WTC11 (cell line): ENCODE data around the gene BORCS6. TPM values are rescaled to one million over a fixed set of nuclear protein-coding genes. Genes with fewer than 3 reads are reported as not detected.

Experiments
- CBFB ChIP-seq: sonication (generic); formaldehyde crosslinking; IDR thresholded peaks from 2 replicates; pipeline ENCODE4 v1.8.1; 2022; ENCODE audit warnings: mild to moderate bottlenecking, low read depth, missing genetic modification reagents
- CREM ChIP-seq: sonication (generic); formaldehyde crosslinking; IDR thresholded peaks from 2 replicates; pipeline ENCODE4 v1.8.1; 2022; ENCODE audit warnings: mild to moderate bottlenecking, missing genetic modification reagents, moderate library complexity
- FOXJ3 ChIP-seq: sonication (generic); formaldehyde crosslinking; IDR thresholded peaks from 2 replicates; pipeline ENCODE4 v1.9.0; 2021; ENCODE audit warnings: missing genetic modification reagents, mild to moderate bottlenecking, borderline replicate concordance
- MYBL2 ChIP-seq: sonication (generic); formaldehyde crosslinking; IDR thresholded peaks from 2 replicates; pipeline ENCODE4 v1.8.1; 2023; ENCODE audit warnings: mild to moderate bottlenecking, moderate library complexity, missing genetic modification reagents
- NR1H2 ChIP-seq: sonication (generic); formaldehyde crosslinking; IDR thresholded peaks from 2 replicates; pipeline ENCODE4 v1.9.0; 2021; ENCODE audit warnings: mild to moderate bottlenecking, moderate library complexity, missing genetic modification reagents
- NR2C2 ChIP-seq: sonication (generic); formaldehyde crosslinking; IDR thresholded peaks from 2 replicates; pipeline ENCODE4 v1.8.0; 2022; ENCODE audit warnings: mild to moderate bottlenecking, missing genetic modification reagents
- NR3C1 ChIP-seq: sonication (generic); formaldehyde crosslinking; conservative IDR thresholded peaks from 2 replicates; pipeline ENCODE4 v1.8.1; 2023; ENCODE audit warnings: low read depth, mild to moderate bottlenecking, missing genetic modification reagents
- PRRX2 ChIP-seq: fragments of 250-450 bp; sonication (Bioruptor Pico); IDR thresholded peaks from 2 replicates; pipeline ENCODE4 v1.8.0; 2021; ENCODE audit warnings: mild to moderate bottlenecking
- SMAD3 ChIP-seq: sonication (generic); formaldehyde crosslinking; IDR thresholded peaks from 2 replicates; pipeline ENCODE4 v1.8.0; 2022; ENCODE audit warnings: missing genetic modification reagents, mild to moderate bottlenecking, borderline replicate concordance
- TCF7 ChIP-seq: sonication (generic); formaldehyde crosslinking; IDR thresholded peaks from 2 replicates; pipeline ENCODE4 v1.8.0; 2022; ENCODE audit warnings: mild to moderate bottlenecking, low read depth, missing genetic modification reagents, moderate library complexity
- TP53 ChIP-seq: sonication (generic); formaldehyde crosslinking; IDR thresholded peaks from 2 replicates; pipeline ENCODE4 v1.8.1; 2023; ENCODE audit warnings: mild to moderate bottlenecking, missing genetic modification reagents
- ZNF219 ChIP-seq: sonication (generic); formaldehyde crosslinking; IDR thresholded peaks from 2 replicates; pipeline ENCODE4 v1.8.0; 2023; ENCODE audit warnings: missing genetic modification reagents, mild to moderate bottlenecking, borderline replicate concordance
- ZNF232 ChIP-seq: sonication (generic); formaldehyde crosslinking; IDR thresholded peaks from 2 replicates; pipeline ENCODE4 v1.8.0; 2022; ENCODE audit warnings: mild to moderate bottlenecking, missing genetic modification reagents
- total RNA-seq: library from RNA; stranded (reverse); gene quantifications from 3 replicates; pipeline ENCODE4 v1.2.3, GENCODE V29; 2021
- TF ChIP-seq, protein P1 (sequence below): sonication (generic); formaldehyde crosslinking; IDR thresholded peaks from 2 replicates; pipeline ENCODE4 v1.8.0; 2022; ENCODE audit warnings: mild to moderate bottlenecking, missing genetic modification reagents
- TF ChIP-seq, protein P2 (sequence below): fragments of 250-450 bp; sonication (Bioruptor Pico); IDR thresholded peaks from 2 replicates; pipeline ENCODE4 v1.9.0; 2021; ENCODE audit warnings: mild to moderate bottlenecking
- TF ChIP-seq, protein P3 (sequence below): sonication (generic); formaldehyde crosslinking; IDR thresholded peaks from 2 replicates; pipeline ENCODE4 v1.8.1; 2022; ENCODE audit warnings: low read depth, mild to moderate bottlenecking, moderate library complexity, missing genetic modification reagents, borderline replicate concordance
- TF ChIP-seq, protein P4 (sequence below): fragments of 250-450 bp; sonication (Bioruptor Pico); IDR thresholded peaks from 2 replicates; pipeline ENCODE4 v1.9.0; 2021; ENCODE audit warnings: mild to moderate bottlenecking, borderline replicate concordance
- TF ChIP-seq, protein P5 (sequence below): sonication (generic); formaldehyde crosslinking; IDR thresholded peaks from 2 replicates; pipeline ENCODE4 v1.8.0; 2022; ENCODE audit warnings: mild to moderate bottlenecking, missing genetic modification reagents
- TF ChIP-seq, protein P6 (sequence below): sonication (generic); formaldehyde crosslinking; IDR thresholded peaks from 2 replicates; pipeline ENCODE4 v1.8.0; 2023; ENCODE audit warnings: missing genetic modification reagents, mild to moderate bottlenecking, borderline replicate concordance
- TF ChIP-seq, protein P7 (sequence below): sonication (generic); formaldehyde crosslinking; IDR thresholded peaks from 2 replicates; pipeline ENCODE4 v1.8.0; 2022; ENCODE audit warnings: missing genetic modification reagents

The BORCS6 gene
- total RNA-seq, 1 experiment from 2014 or later, result 5.6 TPM

DNA sequence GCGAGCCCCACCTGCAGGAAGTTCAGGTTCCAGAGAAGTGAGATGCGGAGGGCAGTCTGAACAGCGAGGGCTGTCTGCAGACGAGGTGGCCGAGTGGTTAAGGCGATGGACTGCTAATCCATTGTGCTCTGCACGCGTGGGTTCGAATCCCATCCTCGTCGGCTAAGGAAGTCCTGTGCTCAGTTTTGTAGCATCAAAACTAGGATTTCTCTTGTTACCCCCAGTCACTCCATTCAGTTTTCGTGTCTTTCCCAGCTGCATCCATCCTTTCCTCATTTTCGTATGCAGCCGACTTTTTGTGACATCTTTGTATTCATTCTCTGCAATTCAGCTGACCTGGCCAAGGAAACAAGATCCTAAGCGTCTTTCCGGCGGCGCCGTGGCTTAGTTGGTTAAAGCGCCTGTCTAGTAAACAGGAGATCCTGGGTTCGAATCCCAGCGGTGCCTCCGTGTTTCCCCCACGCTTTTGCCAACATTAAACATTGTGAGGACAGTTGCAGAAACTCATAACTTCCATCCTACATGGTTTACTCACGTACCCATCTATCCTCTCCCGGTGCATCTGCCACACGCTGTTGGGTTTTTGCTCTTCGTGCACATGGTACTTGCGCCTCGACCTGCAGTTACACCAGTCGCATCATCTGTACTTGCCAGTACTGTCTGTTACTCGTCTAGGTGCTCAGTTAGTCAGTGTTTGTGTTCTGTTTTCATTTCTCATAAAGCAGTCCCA is 3.0 kb downstream of the BORCS6 start (continued):
- no peak for TF ChIP-seq MYBL2
- TF ChIP-seq, protein P1, sequence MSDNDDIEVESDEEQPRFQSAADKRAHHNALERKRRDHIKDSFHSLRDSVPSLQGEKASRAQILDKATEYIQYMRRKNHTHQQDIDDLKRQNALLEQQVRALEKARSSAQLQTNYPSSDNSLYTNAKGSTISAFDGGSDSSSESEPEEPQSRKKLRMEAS, result peak; percentile 9; the same call in 1 of the 2 replicates
- TF ChIP-seq SMAD3 (CRISPR knock-in tag), result peak; percentile 72; the same call in 1 of the 2 replicates
- no peak for TF ChIP-seq CBFB
- TF ChIP-seq, protein P2, sequence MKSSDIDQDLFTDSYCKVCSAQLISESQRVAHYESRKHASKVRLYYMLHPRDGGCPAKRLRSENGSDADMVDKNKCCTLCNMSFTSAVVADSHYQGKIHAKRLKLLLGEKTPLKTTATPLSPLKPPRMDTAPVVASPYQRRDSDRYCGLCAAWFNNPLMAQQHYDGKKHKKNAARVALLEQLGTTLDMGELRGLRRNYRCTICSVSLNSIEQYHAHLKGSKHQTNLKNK (CRISPR knock-in tag), result no peak
- TF ChIP-seq TCF7, result no peak
- TF ChIP-seq ZNF219 (CRISPR knock-in tag), result no peak
- TF ChIP-seq NR2C2 (CRISPR knock-in tag), result no peak
- no peak for TF ChIP-seq NR3C1 (CRISPR knock-in tag)
- 0 out of 2 replicates have a peak, but pooled peaks have one; percentile 54 for TF ChIP-seq TP53 (CRISPR knock-in tag)
- TF ChIP-seq, protein P3, sequence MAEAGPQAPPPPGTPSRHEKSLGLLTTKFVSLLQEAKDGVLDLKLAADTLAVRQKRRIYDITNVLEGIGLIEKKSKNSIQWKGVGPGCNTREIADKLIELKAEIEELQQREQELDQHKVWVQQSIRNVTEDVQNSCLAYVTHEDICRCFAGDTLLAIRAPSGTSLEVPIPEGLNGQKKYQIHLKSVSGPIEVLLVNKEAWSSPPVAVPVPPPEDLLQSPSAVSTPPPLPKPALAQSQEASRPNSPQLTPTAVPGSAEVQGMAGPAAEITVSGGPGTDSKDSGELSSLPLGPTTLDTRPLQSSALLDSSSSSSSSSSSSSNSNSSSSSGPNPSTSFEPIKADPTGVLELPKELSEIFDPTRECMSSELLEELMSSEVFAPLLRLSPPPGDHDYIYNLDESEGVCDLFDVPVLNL (CRISPR knock-in tag), result no peak
- TF ChIP-seq NR1H2, result 0 out of 2 replicates have a peak, but pooled peaks have one; percentile 45
- TF ChIP-seq, protein P4, sequence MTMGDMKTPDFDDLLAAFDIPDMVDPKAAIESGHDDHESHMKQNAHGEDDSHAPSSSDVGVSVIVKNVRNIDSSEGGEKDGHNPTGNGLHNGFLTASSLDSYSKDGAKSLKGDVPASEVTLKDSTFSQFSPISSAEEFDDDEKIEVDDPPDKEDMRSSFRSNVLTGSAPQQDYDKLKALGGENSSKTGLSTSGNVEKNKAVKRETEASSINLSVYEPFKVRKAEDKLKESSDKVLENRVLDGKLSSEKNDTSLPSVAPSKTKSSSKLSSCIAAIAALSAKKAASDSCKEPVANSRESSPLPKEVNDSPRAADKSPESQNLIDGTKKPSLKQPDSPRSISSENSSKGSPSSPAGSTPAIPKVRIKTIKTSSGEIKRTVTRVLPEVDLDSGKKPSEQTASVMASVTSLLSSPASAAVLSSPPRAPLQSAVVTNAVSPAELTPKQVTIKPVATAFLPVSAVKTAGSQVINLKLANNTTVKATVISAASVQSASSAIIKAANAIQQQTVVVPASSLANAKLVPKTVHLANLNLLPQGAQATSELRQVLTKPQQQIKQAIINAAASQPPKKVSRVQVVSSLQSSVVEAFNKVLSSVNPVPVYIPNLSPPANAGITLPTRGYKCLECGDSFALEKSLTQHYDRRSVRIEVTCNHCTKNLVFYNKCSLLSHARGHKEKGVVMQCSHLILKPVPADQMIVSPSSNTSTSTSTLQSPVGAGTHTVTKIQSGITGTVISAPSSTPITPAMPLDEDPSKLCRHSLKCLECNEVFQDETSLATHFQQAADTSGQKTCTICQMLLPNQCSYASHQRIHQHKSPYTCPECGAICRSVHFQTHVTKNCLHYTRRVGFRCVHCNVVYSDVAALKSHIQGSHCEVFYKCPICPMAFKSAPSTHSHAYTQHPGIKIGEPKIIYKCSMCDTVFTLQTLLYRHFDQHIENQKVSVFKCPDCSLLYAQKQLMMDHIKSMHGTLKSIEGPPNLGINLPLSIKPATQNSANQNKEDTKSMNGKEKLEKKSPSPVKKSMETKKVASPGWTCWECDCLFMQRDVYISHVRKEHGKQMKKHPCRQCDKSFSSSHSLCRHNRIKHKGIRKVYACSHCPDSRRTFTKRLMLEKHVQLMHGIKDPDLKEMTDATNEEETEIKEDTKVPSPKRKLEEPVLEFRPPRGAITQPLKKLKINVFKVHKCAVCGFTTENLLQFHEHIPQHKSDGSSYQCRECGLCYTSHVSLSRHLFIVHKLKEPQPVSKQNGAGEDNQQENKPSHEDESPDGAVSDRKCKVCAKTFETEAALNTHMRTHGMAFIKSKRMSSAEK, result no peak
- peak; percentile 91; the same call in 1 of the 2 replicates for TF ChIP-seq ZNF232 (CRISPR knock-in tag)
- peak; percentile 66 for TF ChIP-seq CREM (CRISPR knock-in tag)
- TF ChIP-seq, protein P5, sequence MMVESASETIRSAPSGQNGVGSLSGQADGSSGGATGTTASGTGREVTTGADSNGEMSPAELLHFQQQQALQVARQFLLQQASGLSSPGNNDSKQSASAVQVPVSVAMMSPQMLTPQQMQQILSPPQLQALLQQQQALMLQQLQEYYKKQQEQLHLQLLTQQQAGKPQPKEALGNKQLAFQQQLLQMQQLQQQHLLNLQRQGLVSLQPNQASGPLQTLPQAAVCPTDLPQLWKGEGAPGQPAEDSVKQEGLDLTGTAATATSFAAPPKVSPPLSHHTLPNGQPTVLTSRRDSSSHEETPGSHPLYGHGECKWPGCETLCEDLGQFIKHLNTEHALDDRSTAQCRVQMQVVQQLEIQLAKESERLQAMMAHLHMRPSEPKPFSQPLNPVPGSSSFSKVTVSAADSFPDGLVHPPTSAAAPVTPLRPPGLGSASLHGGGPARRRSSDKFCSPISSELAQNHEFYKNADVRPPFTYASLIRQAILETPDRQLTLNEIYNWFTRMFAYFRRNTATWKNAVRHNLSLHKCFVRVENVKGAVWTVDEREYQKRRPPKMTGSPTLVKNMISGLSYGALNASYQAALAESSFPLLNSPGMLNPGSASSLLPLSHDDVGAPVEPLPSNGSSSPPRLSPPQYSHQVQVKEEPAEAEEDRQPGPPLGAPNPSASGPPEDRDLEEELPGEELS (CRISPR knock-in tag), result peak; percentile 84
- no peak for TF ChIP-seq FOXJ3 (CRISPR knock-in tag)
- TF ChIP-seq, protein P6, sequence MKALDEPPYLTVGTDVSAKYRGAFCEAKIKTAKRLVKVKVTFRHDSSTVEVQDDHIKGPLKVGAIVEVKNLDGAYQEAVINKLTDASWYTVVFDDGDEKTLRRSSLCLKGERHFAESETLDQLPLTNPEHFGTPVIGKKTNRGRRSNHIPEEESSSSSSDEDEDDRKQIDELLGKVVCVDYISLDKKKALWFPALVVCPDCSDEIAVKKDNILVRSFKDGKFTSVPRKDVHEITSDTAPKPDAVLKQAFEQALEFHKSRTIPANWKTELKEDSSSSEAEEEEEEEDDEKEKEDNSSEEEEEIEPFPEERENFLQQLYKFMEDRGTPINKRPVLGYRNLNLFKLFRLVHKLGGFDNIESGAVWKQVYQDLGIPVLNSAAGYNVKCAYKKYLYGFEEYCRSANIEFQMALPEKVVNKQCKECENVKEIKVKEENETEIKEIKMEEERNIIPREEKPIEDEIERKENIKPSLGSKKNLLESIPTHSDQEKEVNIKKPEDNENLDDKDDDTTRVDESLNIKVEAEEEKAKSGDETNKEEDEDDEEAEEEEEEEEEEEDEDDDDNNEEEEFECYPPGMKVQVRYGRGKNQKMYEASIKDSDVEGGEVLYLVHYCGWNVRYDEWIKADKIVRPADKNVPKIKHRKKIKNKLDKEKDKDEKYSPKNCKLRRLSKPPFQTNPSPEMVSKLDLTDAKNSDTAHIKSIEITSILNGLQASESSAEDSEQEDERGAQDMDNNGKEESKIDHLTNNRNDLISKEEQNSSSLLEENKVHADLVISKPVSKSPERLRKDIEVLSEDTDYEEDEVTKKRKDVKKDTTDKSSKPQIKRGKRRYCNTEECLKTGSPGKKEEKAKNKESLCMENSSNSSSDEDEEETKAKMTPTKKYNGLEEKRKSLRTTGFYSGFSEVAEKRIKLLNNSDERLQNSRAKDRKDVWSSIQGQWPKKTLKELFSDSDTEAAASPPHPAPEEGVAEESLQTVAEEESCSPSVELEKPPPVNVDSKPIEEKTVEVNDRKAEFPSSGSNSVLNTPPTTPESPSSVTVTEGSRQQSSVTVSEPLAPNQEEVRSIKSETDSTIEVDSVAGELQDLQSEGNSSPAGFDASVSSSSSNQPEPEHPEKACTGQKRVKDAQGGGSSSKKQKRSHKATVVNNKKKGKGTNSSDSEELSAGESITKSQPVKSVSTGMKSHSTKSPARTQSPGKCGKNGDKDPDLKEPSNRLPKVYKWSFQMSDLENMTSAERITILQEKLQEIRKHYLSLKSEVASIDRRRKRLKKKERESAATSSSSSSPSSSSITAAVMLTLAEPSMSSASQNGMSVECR (CRISPR knock-in tag), result peak; percentile 68
- TF ChIP-seq, protein P7, sequence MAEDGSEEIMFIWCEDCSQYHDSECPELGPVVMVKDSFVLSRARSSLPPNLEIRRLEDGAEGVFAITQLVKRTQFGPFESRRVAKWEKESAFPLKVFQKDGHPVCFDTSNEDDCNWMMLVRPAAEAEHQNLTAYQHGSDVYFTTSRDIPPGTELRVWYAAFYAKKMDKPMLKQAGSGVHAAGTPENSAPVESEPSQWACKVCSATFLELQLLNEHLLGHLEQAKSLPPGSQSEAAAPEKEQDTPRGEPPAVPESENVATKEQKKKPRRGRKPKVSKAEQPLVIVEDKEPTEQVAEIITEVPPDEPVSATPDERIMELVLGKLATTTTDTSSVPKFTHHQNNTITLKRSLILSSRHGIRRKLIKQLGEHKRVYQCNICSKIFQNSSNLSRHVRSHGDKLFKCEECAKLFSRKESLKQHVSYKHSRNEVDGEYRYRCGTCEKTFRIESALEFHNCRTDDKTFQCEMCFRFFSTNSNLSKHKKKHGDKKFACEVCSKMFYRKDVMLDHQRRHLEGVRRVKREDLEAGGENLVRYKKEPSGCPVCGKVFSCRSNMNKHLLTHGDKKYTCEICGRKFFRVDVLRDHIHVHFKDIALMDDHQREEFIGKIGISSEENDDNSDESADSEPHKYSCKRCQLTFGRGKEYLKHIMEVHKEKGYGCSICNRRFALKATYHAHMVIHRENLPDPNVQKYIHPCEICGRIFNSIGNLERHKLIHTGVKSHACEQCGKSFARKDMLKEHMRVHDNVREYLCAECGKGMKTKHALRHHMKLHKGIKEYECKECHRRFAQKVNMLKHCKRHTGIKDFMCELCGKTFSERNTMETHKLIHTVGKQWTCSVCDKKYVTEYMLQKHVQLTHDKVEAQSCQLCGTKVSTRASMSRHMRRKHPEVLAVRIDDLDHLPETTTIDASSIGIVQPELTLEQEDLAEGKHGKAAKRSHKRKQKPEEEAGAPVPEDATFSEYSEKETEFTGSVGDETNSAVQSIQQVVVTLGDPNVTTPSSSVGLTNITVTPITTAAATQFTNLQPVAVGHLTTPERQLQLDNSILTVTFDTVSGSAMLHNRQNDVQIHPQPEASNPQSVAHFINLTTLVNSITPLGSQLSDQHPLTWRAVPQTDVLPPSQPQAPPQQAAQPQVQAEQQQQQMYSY (CRISPR knock-in tag), result peak; percentile 8; the same call in 1 of the 2 replicates
- TF ChIP-seq PRRX2, result 0 out of 2 replicates have a peak, but pooled peaks have one; percentile 69
